ENCODE results near the gene PHACTR3. TPM values are rescaled to one million over a fixed set of nuclear protein-coding genes. Genes with fewer than 3 reads are reported as not detected.

PHACTR3 gene
- total and polyA plus RNA-seq, 2 donors (not counting 3 experiments of a cell fraction or from before 2014, with no cell fraction given): not detected

DNA sequence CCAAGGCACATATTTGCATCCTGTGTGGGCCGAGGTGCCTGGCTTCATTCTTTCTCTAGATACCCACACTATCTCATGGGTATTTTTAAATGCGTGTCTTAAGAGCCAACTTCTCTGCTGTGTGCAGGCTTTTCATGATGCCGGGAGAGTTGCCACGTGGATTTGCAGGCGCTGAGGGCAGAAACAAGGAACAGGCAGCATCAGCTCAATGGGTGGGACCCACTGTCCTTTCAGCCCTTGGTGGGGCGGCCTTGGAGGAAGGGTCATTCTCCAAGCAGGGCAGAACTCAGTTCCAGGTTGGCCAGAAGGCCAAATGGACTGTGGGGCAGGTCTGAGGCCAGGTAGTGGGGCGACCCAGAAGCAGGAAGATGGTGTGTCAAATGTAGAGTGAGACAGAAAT, 84.7 kb downstream of the PHACTR3 start:
- TF ChIP-seq GATA2 (IDR thresholded peaks at IDR 0.05; ENCODE audit: insufficient read depth, insufficient read length, low read depth, low read length) (no peak), MYC (IDR thresholded peaks at IDR 0.05; ENCODE audit: low read depth, low read length) (no peak), FOS (IDR thresholded peaks at IDR 0.05; ENCODE audit: borderline replicate concordance, insufficient read depth, low read length) (no peak), POLR2AphosphoS5 (IDR thresholded peaks at IDR 0.05; ENCODE audit: insufficient read depth, low read depth, low read length) (no peak), EZH2 (IDR thresholded peaks at IDR 0.05; ENCODE audit: borderline replicate concordance, low read depth, low read length, severe bottlenecking) (no peak), JUN (IDR thresholded peaks at IDR 0.05; ENCODE audit: borderline replicate concordance, insufficient read depth, insufficient read length, low read depth) (no peak), POLR2A (IDR thresholded peaks at IDR 0.05; ENCODE audit: low read depth, low read length) (no peak), CTCF (IDR thresholded peaks at IDR 0.05; ENCODE audit: extremely low read depth in 1 of 2, insufficient read depth in 1 of 2, low read depth in 1 of 2, low read length in 2 of 2) (no peak)
- TF ChIP-seq, protein P1, sequence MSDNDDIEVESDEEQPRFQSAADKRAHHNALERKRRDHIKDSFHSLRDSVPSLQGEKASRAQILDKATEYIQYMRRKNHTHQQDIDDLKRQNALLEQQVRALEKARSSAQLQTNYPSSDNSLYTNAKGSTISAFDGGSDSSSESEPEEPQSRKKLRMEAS (IDR thresholded peaks at IDR 0.05; ENCODE audit: insufficient read depth, insufficient read length): no peak
- no peaks in the 10 kb centered on the region for H3K36me3 ChIP-seq (ENCODE audit: control insufficient read depth in 2 of 2, extremely low read depth in 1 of 2, insufficient read depth in 2 of 2, low read length in 2 of 2)
- ChIA-PET POLR2A (no interaction called here), CTCF (no interaction called here)
- no peaks in the 10 kb centered on the region for H3K9me1 ChIP-seq (replicated peaks; ENCODE audit: control insufficient read depth, extremely low read depth, insufficient read depth, low read length)
- H3K9me3 ChIP-seq (replicated peaks; ENCODE audit: control insufficient read depth, insufficient read depth, low read length): peaks cover 6% of the 10 kb centered on the region
- H3K4me2 ChIP-seq (ENCODE audit: insufficient read depth, low read length): no peak overlapping the region
- H4K20me1 ChIP-seq (replicated peaks; ENCODE audit: control insufficient read depth, extremely low read depth, insufficient read depth, low read length): no peaks in the 10 kb centered on the region
- H3K4me3 ChIP-seq (replicated peaks in 1 of 3; ENCODE audit: insufficient read depth in 1 of 3, low read depth in 1 of 3, low read length in 3 of 3): no peak overlapping the region
- no peak overlapping the region for H3K27ac ChIP-seq (ENCODE audit: insufficient read depth, low read depth, low read length)
- intact Hi-C loops (cut with micrococcal nuclease) (no loop called here), dilution Hi-C loops (cut with MboI; ENCODE audit: extremely low pct_ligation_motif_present, low sequenced_read_pairs) (no loop called here)
- no peak for FAIRE-seq
- DNase-seq (ENCODE audit: low read depth, low spot score): no peak
- BruUV-seq (replicated peaks): no TSS peak
- no peak overlapping the region for H2AFZ ChIP-seq (ENCODE audit: low read depth, low read length)
- no peak overlapping the region for H3K9ac ChIP-seq (replicated peaks; ENCODE audit: extremely low read depth, insufficient read depth, low read length)
- H3K4me1 ChIP-seq (ENCODE audit: control insufficient read depth, extremely low read depth, insufficient read depth, low read length): no peaks in the 10 kb centered on the region
- H3K27me3 ChIP-seq (ENCODE audit: control insufficient read depth in 2 of 2, insufficient read depth in 2 of 2, low read length in 2 of 2): no peaks in the 10 kb centered on the region
- no peaks in the 10 kb centered on the region for H3K79me2 ChIP-seq (ENCODE audit: control insufficient read depth, insufficient read depth, low read length)
